Left cardiac atrium (tissue), 4 donors: Measurements from ENCODE around the gene TEX14. TPM values are rescaled to one million over a fixed set of nuclear protein-coding genes. Genes with fewer than 3 reads are reported as not detected.

Source experiments
- ATAC-seq, 2 donors: fragments of 200-7000 bp; cut with Tn5 transposase; one replicate each; pipeline ENCODE4 v1.9.1; 2020; ENCODE audit warnings: mild to moderate bottlenecking in 2 of 2, moderate library complexity in 2 of 2
- DNase-seq: peaks from one replicate; pipeline ENCODE4 v3.0.0-alpha.2; 2020
- intact Hi-C, 2 donors: fragments of 100-400 bp; cut with DNase I; formaldehyde crosslinking; loops; one replicate each; pipeline versions ENCODE4 v1.14.1 to v1.15.1; 2022 to 2023
- long read RNA-seq: library from polyadenylated mRNA; unstranded; transcript quantifications from one replicate; pipeline ENCODE4 v2.0.0, GENCODE V29; 2021
- total RNA-seq, 2 donors: library from RNA; stranded (reverse); fragmentation: NEBNext Ultra II Directional; extraction: Animal tissue kit (Norgen Biotek cat#: 25700); gene quantifications; one replicate each; pipeline ENCODE4 v1.2.1, GENCODE V29; 2021
- donor health status: DM: no; HTN: yes; CAD: no.
- donor health status: DM: no; HTN: yes; CAD: no; lungs with severe emphysema.
- donor health status: DM: yes; HTN: yes; CAD: no.
- donor health status: Dilated cardiomyopathy.

TEX14 gene
- total RNA-seq = under 1 TPM in 1 of 2 donors, not detected in 1; 0.32 TPM
- long read RNA-seq = 0 reads

- no peak for ATAC-seq
- intact Hi-C loops = loop anchor here (10.0 kb wide), 3 partner anchors 107 to 177 kb away; partner anchors contain the start of gene MTMR4 (in 1 of the 2)
- peak; percentile 22 for DNase-seq
Measured at GRCh38 chr17:58691701-58692238, at the start of gene TEX14. TEX14 (minus strand) TSS chr17:58692045; CDS start chr17:58652001, 40,044 bp downstream.

GRCh38 chr17:58741121-58741625 is 49.3 kb upstream of the TEX14 start:
- DNase-seq (no peak), ATAC-seq (peak in 1 of 2 donors; percentile 78)
- intact Hi-C loops = no loop called here

DNA sequence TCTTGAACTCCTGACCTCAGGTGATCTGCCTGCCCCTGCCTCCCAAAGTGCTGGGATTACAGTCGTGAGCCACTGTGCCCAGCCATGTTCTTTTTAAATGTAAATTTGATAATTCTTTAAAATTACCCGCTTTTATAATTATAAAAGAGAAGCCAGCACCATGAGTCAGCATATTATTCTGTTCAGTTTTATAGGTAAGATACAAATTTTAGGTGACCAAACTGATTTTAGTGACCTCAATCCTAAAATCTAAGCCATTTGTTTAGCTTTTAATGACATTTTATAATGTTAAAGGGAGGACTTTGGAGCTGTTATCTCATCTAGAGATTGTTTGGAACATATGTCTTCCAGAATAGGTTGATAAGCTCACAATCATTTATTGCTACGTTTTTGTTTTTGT is 43.0 kb upstream of the TEX14 start:
- intact Hi-C loops = no loop called here
- DNase-seq (no peak), ATAC-seq (no peak)

- no peak for DNase-seq
- ATAC-seq = no peak
- intact Hi-C loops = no loop called here
Measured at GRCh38 chr17:58734040-58734439, 42.2 kb upstream of the TEX14 start.

GRCh38 chr17:58730937-58731336 is 39.1 kb upstream of the TEX14 start:
- ATAC-seq = no peak
- no peak for DNase-seq
- intact Hi-C loops = no loop called here

- DNase-seq (no peak), ATAC-seq (no peak)
- intact Hi-C loops = no loop called here
Measured at GRCh38 chr17:58728798-58729197, 37.0 kb upstream of the TEX14 start.

- DNase-seq = no peak
- no peak for ATAC-seq
- intact Hi-C loops = no loop called here
Measured at GRCh38 chr17:58722696-58723095, 30.9 kb upstream of the TEX14 start.

DNA sequence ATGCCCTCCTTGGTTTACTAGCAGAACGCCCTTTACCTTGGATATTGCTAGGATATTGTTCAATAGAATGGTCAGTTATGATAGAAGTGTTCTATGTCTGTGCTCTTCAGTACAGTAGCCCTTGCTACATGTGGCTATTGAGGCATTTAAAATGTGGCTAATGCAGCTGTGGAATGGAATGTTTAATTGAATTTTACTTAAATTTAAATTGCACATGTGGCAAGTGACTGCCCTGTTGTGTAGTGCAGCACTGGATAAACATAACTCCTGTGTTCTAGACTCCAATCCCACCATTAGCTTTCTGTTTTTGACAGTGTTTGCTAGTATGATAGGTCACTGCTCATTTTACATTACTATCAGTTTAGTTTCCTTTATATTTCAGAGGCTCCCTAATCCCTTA is 30.4 kb upstream of the TEX14 start:
- DNase-seq (no peak), ATAC-seq (no peak)
- intact Hi-C loops = no loop called here

- ATAC-seq = no peak
- DNase-seq = peak; percentile 32
- intact Hi-C loops = loop anchor here in 1 of 2 donors (2.0 kb wide), 1 partner anchor 294 kb away; no protein-coding TSS in a partner anchor
Measured at GRCh38 chr17:58710948-58711552, 19.2 kb upstream of the TEX14 start.

GRCh38 chr17:58706351-58707140 is 14.7 kb upstream of the TEX14 start:
- ATAC-seq = no peak
- intact Hi-C loops = no loop called here
- DNase-seq = no peak

DNA sequence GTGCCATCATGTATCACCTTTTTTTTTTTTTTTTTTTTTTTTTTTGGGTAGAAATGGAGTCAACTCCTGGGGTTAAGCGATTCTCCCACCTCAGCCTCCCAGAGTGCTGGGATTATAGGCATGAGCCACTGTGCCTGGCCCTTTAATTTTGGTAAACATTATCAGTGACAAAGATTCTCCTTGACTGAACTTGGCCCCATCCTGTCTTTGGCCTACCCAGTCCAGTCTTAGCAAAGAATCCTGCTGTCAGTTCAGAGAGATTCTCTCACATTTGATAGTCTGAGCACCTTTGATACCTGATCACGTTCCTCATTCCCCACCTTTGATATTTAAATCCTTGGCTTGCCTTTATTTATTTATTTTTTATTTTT is 12.1 kb upstream of the TEX14 start:
- intact Hi-C loops = no loop called here
- DNase-seq = no peak
- ATAC-seq = no peak

DNA sequence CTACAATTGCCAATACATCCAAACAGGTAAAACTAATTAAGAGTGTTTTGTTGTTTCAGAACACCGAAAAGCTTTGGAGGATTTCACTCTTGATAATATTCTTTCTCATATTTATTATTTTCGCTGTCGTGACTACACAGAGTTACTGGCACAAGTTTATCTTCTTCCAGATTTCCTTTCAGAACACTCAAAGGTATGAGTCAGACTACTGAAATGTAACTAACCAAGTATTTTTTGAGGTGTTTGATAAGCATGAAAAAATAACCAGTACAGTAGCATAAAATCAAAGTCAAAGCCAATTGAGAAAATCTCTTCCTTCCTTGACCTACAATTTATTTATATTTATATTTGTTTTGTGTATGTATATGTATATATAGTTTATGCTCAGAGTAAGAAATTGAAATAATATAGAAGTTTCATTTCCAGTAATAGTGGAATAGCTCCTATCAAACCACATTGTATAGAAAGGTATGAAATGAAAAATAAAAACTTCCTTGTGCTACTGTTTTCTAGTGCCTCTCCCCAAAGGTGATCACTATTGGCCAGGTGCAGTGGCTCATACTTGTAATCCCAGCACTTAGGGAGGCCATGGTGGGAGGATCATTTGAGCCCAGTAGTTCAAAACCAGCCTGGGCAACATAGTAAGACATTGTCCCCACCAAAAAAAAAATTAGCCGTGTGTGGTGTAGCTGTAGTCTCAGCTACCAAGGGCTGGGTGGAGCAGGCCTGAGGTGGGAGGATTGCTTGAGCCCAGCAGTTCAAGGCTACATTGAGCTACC is 11.5 kb upstream of the TEX14 start:
- no peak for DNase-seq
- intact Hi-C loops = no loop called here
- peak in 1 of 2 donors; percentile 67 for ATAC-seq

GRCh38 chr17:58702708-58703107 is 10.9 kb upstream of the TEX14 start:
- intact Hi-C loops = no loop called here

GRCh38 chr17:58702045-58702476 is 10.2 kb upstream of the TEX14 start:
- intact Hi-C loops = no loop called here
- ATAC-seq (no peak), DNase-seq (no peak)

More at GRCh38 chr17:58702708-58703107, 10.9 kb upstream of the TEX14 start:
- ATAC-seq (no peak), DNase-seq (no peak)

DNA sequence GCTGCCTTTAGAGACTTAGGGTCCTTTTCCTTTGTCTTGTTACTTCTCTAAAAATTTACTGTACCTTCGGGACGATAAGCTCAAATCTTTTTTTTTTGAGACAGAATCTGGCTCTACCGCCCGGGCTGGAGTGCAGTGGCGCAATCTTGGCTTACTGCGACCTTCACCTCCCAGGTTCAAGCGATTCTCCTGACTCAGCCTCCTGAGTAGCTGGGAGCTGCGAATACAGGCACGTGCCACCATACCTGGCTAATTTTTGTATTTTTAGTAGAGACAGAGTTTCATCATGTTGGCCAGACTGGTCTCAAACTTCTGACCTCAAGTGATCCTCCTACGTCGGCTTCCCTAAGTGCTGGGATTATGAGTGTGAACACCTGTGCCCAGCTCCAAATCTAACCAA is 7.9 kb upstream of the TEX14 start:
- intact Hi-C loops = loop anchor here (10.0 kb wide), 3 partner anchors 115 to 185 kb away; partner anchors contain the start of gene MTMR4 (in 1 of the 2)
- no peak for DNase-seq
- ATAC-seq = no peak

GRCh38 chr17:58694826-58695225 is 3.0 kb upstream of the TEX14 start:
- ATAC-seq (no peak), DNase-seq (no peak)
- intact Hi-C loops = loop anchor here (10.0 kb wide), 3 partner anchors 110 to 180 kb away; partner anchors contain the start of gene MTMR4 (in 1 of the 2)

DNA sequence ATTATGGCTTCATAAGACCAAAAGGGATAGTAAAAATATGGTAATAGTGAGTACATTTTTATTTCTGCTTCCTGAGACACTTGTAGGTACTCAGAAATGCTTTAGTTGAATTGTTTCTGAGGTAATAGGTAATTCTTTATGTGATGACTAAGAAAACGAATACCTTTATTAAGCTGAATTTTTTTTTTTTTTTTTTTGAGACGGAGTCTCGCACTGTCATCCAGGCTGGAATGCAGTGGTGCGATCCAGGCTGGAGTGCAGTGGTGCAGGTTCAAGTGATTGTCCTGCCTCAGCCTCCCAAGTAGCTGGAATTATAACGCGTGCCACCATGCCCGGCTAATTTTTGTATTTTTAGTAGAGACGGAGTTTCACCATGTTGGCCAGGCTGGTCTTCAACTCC is 2.5 kb upstream of the TEX14 start:
- DNase-seq = no peak
- intact Hi-C loops = loop anchor here (10.0 kb wide), 3 partner anchors 110 to 180 kb away; partner anchors contain the start of gene MTMR4 (in 1 of the 2)

GRCh38 chr17:58693751-58694150 is 1.9 kb upstream of the TEX14 start:
- DNase-seq (no peak), ATAC-seq (no peak)
- intact Hi-C loops = loop anchor here (10.0 kb wide), 3 partner anchors 109 to 179 kb away; partner anchors contain the start of gene MTMR4 (in 1 of the 2)

More for the DNA sequence above, 2.5 kb upstream of the TEX14 start:
- no peak for ATAC-seq

- no peak for DNase-seq
- intact Hi-C loops = loop anchor here (10.0 kb wide), 3 partner anchors 108 to 178 kb away; partner anchors contain the start of gene MTMR4 (in 1 of the 2)
- no peak for ATAC-seq
Measured at GRCh38 chr17:58693208-58693607, 1.4 kb upstream of the TEX14 start.
